ENCODE measurements around the gene RASGRF1. TPM values are rescaled to one million over a fixed set of nuclear protein-coding genes. Genes with fewer than 3 reads are reported as not detected.
A peak's percentile ranks its signal among the peaks of the same experiment; 100 is the strongest.

RASGRF1 gene
- total RNA-seq, 5 donors from 2014 or later (not counting 1 experiment from before 2014, with no cell fraction given) = 0.09 to 0.49 (median 0.22) TPM; not detected in 2

DNA sequence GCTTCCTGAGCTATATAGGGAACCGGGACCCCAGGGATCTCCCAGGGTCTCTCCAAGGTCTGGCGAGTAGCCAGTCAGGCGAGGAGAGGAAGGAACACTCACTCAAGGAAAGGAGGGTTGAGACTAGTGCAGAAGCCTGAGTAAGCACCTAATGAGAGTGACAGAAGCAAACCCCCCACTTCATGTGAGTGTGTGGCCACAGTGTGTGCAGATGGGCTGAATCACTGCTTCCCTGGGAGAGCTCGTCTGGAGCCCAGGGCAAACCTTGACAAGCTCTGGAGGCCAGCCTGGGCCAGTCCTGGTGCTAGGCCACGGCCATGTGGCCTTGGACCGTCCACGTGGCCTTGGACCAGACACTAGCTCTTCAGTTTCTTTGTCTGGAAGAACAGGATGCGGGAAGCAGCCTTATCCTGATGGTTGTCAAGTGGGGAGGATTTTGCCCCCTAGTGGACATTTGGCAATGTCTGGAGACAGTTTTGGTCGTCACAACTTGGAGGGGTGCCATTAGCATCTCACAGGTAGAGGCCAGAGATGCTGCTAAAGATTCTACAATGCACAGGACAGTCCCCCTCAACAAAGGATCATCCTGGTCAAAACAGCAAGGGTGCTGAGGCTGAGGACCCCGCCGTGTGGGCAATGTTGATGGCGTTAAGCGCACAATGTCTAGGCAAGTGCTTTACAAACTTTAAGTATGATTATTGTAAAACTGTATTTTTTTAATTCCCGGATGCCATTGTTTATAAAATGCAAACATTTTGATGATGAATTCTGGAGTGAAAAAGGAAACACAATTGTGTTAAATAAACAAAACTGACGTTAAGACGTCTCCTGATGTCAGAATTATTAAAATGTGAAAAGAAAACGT is 110.9 kb downstream of the RASGRF1 start:
- CTCF ChIA-PET = interaction anchor here (0.5 to 1.2 kb wide), 4 partner anchors 9 to 934 kb away, joined by 3 to 7 read pairs (median 4); no protein-coding TSS in a partner anchor
- POLR2A ChIA-PET = interaction anchor here in 1 of 2 donors (0.6 kb wide), 1 partner anchor 109 kb away, joined by 8 read pairs; no protein-coding TSS in a partner anchor
- no peaks in the 10 kb centered on the region for H3K9me3 Mint-ChIP-seq

DNA sequence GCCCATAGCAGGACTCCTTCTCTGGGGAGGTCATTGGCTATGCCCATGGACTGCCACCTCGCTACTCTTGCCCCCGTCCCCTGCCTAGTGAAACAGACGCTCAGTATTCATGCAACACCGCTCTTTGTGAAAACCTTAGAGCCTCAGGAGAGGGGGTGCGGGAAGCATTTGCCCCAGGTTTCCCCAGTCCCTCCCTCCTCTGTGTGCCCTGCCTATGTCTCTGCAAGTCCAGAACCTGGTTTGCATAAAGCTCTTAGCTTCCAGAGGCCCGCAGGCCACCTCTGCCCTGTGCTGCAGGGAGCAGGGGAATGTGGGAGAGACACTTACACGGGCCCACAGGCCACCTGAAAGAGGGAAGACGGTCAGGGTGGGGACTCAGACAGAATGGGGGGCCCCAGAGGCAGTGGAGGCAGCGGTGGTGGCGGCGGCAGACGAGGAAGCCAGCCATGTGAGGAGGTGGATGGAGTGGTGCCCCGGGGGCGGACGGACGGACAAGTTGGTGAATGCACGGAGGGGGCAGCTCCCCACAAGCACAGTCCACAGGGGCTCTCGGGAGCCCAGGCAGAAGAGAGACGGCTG is 111.9 kb downstream of the RASGRF1 start:
- Histone ChIP-seq H3K36me3 (ENCODE audit: control insufficient read depth in 2 of 2, extremely low read depth in 1 of 2, insufficient read depth in 1 of 2, low read length in 1 of 2) (no peaks in the 10 kb centered on the region), H3K27ac (ENCODE audit: low read length) (no peak overlapping the region), H3K27me3 (replicated peaks in 1 of 2; ENCODE audit: control insufficient read depth in 2 of 2, extremely low read depth in 1 of 2, insufficient read depth in 2 of 2, low read length in 1 of 2) (peaks cover 0 to 27% of the 10 kb centered on the region in 2 experiments), H3K4me3 (ENCODE audit: control insufficient read depth in 1 of 2, extremely low read depth in 1 of 2, low read length in 1 of 2) (no peak overlapping the region), H3K9me3 (no peaks in the 10 kb centered on the region), H3K4me1 (ENCODE audit: control insufficient read depth in 1 of 2, extremely low read depth in 1 of 2, insufficient read depth in 2 of 2, low read length in 2 of 2) (no peaks in the 10 kb centered on the region)
- ChIA-PET POLR2A (no interaction called here), CTCF (interaction anchor here in 1 of 2 donors (1.2 kb wide), 1 partner anchor 10 kb away, joined by 7 read pairs; no protein-coding TSS in a partner anchor)
- Mint-ChIP-seq H3K36me3 (no peaks in the 10 kb centered on the region), H3K27me3 (peaks cover under 1 to 4% of the 10 kb centered on the region in 2 donors), H3K9me3 (no peaks in the 10 kb centered on the region), H3K4me1 (peaks cover 0 to 7% (median 2%) of the 10 kb centered on the region in 3 donors), H3K4me3 (no peak overlapping the region), H3K27ac (no peak overlapping the region)
- 82% methylated on average over 11 of the region's 19 CpGs for WGBS (ENCODE audit: insufficient coverage)
- no peak for DNase-seq
- no peak for ATAC-seq (replicated peaks in 1 of 4)

More for the DNA sequence above, 110.9 kb downstream of the RASGRF1 start:
- ATAC-seq (replicated peaks in 1 of 4) (peak in 1 of 4 experiments; percentile 41), DNase-seq (peak in 12 of 35 experiments; percentile 4 to 63 (median 9))
- Histone ChIP-seq H3K4me1 (ENCODE audit: control insufficient read depth in 1 of 2, extremely low read depth in 1 of 2, insufficient read depth in 2 of 2, low read length in 2 of 2) (no peaks in the 10 kb centered on the region), H3K27ac (ENCODE audit: low read length) (no peak overlapping the region), H3K4me3 (ENCODE audit: control insufficient read depth in 1 of 2, extremely low read depth in 1 of 2, low read length in 1 of 2) (no peak overlapping the region), H3K36me3 (ENCODE audit: control insufficient read depth in 2 of 2, extremely low read depth in 1 of 2, insufficient read depth in 1 of 2, low read length in 1 of 2) (no peaks in the 10 kb centered on the region), H3K27me3 (replicated peaks in 1 of 2; ENCODE audit: control insufficient read depth in 2 of 2, extremely low read depth in 1 of 2, insufficient read depth in 2 of 2, low read length in 1 of 2) (peaks cover 0 to 23% of the 10 kb centered on the region in 2 experiments), H3K9me3 (no peaks in the 10 kb centered on the region)
- WGBS (ENCODE audit: insufficient coverage) = 76% methylated on average over 11 of the region's 17 CpGs
- Mint-ChIP-seq H3K4me3 (no peak overlapping the region), H3K4me1 (peaks cover 0 to 7% (median 2%) of the 10 kb centered on the region in 3 donors), H3K27ac (no peak overlapping the region), H3K36me3 (no peaks in the 10 kb centered on the region), H3K27me3 (peaks cover 5 to 7% of the 10 kb centered on the region in 2 donors)

DNA sequence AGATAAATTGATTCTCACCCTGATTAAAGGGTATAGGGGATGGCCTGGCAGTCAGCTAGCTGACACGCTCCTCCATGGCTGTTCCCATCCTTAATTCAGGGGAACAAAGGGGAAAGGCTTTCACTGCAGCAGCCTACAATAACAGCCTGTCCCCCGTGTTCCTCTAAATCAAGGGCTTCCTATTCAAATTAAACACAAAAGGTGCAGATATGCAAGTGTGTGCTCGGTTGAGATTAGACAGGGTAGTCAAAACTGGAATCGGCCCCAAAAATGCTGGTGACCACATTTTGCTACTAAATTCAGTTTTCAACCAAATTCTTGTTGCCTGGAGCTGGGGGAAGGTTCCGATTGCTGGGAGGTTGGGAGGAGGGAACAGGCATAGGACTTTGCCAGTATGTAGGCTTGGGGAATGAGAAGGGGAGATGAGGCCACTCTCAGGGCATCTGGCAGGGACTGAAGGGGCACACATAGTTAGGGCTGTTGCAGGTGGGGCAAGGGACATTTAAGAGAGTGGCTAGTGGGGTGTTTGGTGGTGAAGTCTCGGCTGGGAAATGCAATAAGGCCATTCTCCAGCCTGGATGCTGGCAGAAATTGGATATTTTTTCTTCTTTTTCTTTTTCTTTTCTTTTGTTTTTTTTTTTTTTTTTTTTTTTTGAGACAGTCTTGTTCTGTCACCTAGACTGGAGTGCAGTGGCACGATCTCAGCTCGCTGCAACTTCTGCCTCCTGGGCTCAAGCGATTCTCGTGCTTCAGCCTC is 112.8 kb downstream of the RASGRF1 start:
- ChIA-PET CTCF (no interaction called here), POLR2A (no interaction called here)
- Mint-ChIP-seq H3K36me3 (no peaks in the 10 kb centered on the region), H3K27ac (peak overlapping the region in 1 of 2 donors; percentile 16), H3K9me3 (no peaks in the 10 kb centered on the region), H3K4me1 (peaks cover 0 to 7% (median 2%) of the 10 kb centered on the region in 3 donors), H3K27me3 (peaks cover 0 to 2% of the 10 kb centered on the region in 2 donors), H3K4me3 (no peak overlapping the region)
- Histone ChIP-seq H3K4me1 (ENCODE audit: control insufficient read depth in 1 of 2, extremely low read depth in 1 of 2, insufficient read depth in 2 of 2, low read length in 2 of 2) (no peaks in the 10 kb centered on the region), H3K36me3 (ENCODE audit: control insufficient read depth in 2 of 2, extremely low read depth in 1 of 2, insufficient read depth in 1 of 2, low read length in 1 of 2) (no peaks in the 10 kb centered on the region), H3K27me3 (replicated peaks in 1 of 2; ENCODE audit: control insufficient read depth in 2 of 2, extremely low read depth in 1 of 2, insufficient read depth in 2 of 2, low read length in 1 of 2) (peaks cover 0 to 27% of the 10 kb centered on the region in 2 experiments), H3K9me3 (no peaks in the 10 kb centered on the region), H3K27ac (ENCODE audit: low read length) (no peak overlapping the region), H3K4me3 (ENCODE audit: control insufficient read depth in 1 of 2, extremely low read depth in 1 of 2, low read length in 1 of 2) (no peak overlapping the region)
- DNase-seq = no peak
- 73% methylated on average over 6 of the region's 10 CpGs for WGBS (ENCODE audit: insufficient coverage)
- ATAC-seq (replicated peaks in 1 of 4) = no peak

GRCh38 chr15:78977091-78977571 is 113.4 kb downstream of the RASGRF1 start:
- H3K36me3 ChIP-seq (ENCODE audit: control insufficient read depth in 2 of 2, extremely low read depth in 1 of 2, insufficient read depth in 1 of 2, low read length in 1 of 2) = no peaks in the 10 kb centered on the region
- no peak overlapping the region for H3K27ac ChIP-seq (ENCODE audit: low read length)
- POLR2A ChIA-PET = no interaction called here
- H3K36me3 Mint-ChIP-seq = no peaks in the 10 kb centered on the region
- H3K4me1 Mint-ChIP-seq = peaks cover 0 to 7% (median 2%) of the 10 kb centered on the region in 3 donors
- H3K4me1 ChIP-seq (ENCODE audit: control insufficient read depth in 1 of 2, extremely low read depth in 1 of 2, insufficient read depth in 2 of 2, low read length in 2 of 2) = no peaks in the 10 kb centered on the region
- DNase-seq (no peak), ATAC-seq (replicated peaks in 1 of 4) (no peak)
- H3K27ac Mint-ChIP-seq = no peak overlapping the region
- no peaks in the 10 kb centered on the region for H3K9me3 Mint-ChIP-seq
- H3K27me3 Mint-ChIP-seq = peaks cover 0 to 2% of the 10 kb centered on the region in 2 donors
- 27% methylated on average over 1 of the region's 4 CpGs for WGBS (ENCODE audit: insufficient coverage)
- H3K4me3 Mint-ChIP-seq = no peak overlapping the region
- CTCF ChIA-PET = no interaction called here
- H3K9me3 ChIP-seq = no peaks in the 10 kb centered on the region
- H3K4me3 ChIP-seq (ENCODE audit: control insufficient read depth in 1 of 2, extremely low read depth in 1 of 2, low read length in 1 of 2) = no peak overlapping the region
- H3K27me3 ChIP-seq (replicated peaks in 1 of 2; ENCODE audit: control insufficient read depth in 2 of 2, extremely low read depth in 1 of 2, insufficient read depth in 2 of 2, low read length in 1 of 2) = peaks cover 0 to 27% of the 10 kb centered on the region in 2 experiments

DNA sequence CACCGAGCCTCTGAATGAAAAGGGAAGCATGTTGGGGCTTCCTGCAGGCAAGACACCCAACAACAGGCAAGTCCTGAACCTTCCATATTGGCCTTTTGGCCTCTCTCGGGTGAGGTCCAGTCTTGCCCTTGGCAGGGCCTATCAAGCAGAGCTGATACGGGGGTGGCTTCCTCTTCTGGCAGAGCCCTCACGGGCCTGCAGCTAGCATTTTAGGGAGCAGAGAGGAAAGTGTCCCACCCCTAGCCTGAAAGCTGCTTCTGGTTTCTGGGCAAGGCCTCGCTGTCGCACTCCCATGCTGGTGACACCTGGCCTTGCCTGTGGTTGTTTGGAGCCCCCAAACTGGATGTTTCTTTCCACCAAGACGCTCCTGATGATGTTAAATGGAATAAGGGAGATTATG is 113.9 kb downstream of the RASGRF1 start:
- ChIA-PET CTCF (no interaction called here), POLR2A (no interaction called here)
- Histone ChIP-seq H3K4me3 (ENCODE audit: control insufficient read depth in 1 of 2, extremely low read depth in 1 of 2, low read length in 1 of 2) (no peak overlapping the region), H3K27ac (ENCODE audit: low read length) (no peak overlapping the region), H3K9me3 (no peaks in the 10 kb centered on the region), H3K36me3 (ENCODE audit: control insufficient read depth in 2 of 2, extremely low read depth in 1 of 2, insufficient read depth in 1 of 2, low read length in 1 of 2) (no peaks in the 10 kb centered on the region), H3K27me3 (replicated peaks in 1 of 2; ENCODE audit: control insufficient read depth in 2 of 2, extremely low read depth in 1 of 2, insufficient read depth in 2 of 2, low read length in 1 of 2) (peaks cover 0 to 25% of the 10 kb centered on the region in 2 experiments), H3K4me1 (ENCODE audit: control insufficient read depth in 1 of 2, extremely low read depth in 1 of 2, insufficient read depth in 2 of 2, low read length in 2 of 2) (no peaks in the 10 kb centered on the region)
- Mint-ChIP-seq H3K27me3 (peaks cover 0 to 2% of the 10 kb centered on the region in 2 donors), H3K4me3 (no peak overlapping the region), H3K9me3 (no peaks in the 10 kb centered on the region), H3K4me1 (peaks cover 0 to 7% (median 2%) of the 10 kb centered on the region in 3 donors), H3K27ac (no peak overlapping the region), H3K36me3 (no peaks in the 10 kb centered on the region)
- no peak for ATAC-seq (replicated peaks in 1 of 4)
- whole genome bisulfite sequencing (ENCODE audit: insufficient coverage) = 80% methylated on average over 6 of the region's 7 CpGs
- no peak for DNase-seq
